HG03139 (cell line): ENCODE measurements around the gene KEL.

Source experiments
- ATAC-seq: cut with Tn5 transposase; IDR thresholded peaks from one replicate; pipeline ENCODE4 v1.9.1; 2021; ENCODE audit not compliant: unreplicated experiment

Gene KEL

DNA sequence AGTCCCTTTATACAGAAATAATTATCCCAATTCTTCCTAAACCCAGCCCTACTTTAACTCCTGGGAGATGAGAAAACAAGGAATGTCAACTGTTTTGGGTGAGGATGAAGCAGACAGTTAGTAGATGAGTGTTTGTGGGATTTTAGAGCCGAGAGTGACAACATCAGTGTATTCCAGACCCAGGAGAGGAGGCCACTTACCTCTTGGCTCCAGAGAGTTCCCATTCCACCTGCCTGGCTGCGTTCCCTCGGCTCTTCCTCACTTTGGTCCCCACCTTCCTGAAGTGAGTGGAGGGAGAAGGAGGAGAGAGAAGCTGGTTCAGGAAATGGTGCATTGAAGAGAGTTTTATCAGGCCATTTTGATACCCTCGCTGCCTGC lies 579 bp downstream of the KEL start:
- no peak for ATAC-seq

DNA sequence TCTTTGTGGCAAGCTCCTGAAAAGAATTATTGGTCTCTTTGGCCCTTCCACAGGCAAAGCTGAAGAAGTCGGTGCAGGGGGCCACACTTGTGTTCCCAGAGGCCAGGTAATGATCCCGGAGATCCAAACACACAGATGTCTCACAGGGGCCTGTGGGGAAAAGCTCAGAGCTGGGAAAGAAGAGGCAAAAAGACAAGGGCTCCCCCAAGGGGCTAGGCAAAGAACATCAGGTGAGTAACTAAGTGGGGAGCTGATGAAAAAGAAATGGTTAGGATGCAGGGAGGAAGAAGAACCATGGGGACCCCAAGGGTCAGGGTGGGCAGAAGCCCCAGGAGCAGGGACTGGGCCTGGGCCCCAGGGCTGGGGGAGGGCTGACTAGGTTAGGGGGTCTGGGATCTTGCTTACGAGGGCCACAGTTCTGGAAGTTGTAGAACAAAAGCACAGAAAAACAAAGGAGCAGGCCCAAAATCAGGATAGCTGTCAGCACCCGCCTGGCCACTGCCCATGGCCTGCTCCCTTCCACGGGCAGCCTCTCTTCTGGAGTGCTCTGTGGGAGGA lies 1.1 kb downstream of the KEL start:
- no peak for ATAC-seq

DNA sequence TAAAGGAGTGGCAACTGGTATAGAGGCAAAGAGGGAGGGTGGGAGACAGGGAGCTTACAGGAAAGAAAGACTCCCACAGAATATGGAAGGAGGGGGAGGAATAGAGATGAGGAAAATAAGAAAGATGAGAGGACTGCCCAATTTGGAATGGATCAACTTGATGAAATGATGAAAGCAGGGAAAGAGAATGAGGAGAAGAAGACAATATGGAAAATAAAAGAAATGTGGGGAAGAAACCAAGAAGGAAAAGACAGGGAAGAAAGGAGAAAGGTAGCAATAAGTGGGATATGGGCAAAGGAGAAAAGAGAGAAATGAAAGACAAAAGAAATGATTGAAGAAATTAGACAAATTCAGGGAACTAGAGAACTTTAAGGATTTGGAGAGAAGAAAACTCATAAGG lies 3.0 kb downstream of the KEL start:
- ATAC-seq: no peak

DNA sequence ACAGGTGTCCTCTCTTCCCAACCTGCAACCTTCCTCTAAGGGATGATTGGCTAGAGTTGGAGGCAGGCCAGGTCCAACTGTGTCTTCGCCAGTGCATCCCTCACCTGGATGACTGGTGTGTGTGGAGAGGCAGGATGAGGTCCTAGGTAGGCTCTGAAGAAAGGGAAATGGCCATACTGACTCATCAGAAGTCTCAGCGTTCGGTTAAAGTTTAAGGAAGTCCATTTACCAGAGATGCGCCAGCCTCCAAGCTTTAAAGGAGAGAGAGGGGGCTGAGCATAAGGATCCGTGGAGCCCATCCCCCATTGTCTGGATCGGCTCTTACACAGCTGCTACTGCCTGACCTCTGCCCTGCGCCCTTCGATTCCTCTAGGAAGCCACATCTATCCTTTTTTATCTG lies 4.4 kb downstream of the KEL start:
- ATAC-seq: no peak

DNA sequence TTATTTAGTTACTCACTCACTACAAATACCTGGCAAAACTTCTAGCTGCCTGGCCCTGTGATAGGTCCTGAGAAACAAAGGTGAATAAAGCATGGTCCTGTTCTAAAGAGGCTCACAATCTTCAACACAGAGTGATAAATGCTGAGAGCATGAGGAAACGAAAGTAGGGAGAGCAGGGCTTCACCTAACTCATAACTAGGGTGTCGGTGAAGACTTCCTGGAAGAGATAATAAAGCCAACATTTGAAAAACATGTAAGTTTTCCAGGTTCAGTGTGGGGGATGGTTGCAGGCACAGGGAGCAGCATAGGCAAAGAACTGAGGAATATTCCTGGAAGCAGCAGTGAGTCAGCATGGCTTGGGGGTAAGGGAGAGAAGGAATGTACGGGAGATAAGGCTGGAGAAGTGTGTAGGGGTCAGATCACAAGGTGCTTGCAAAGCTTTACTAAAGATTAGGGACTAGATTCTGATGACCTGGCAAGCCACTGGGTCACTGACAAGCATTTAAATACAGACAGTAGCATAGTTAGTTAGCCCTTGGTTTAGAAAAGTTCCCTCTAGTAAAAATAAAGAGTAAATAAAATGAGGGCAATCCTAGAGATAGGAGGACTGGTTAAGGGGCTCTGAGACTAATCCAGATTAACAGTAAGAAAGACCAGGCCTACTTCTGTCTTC lies 5.1 kb downstream of the KEL start:
- no peak for ATAC-seq

DNA sequence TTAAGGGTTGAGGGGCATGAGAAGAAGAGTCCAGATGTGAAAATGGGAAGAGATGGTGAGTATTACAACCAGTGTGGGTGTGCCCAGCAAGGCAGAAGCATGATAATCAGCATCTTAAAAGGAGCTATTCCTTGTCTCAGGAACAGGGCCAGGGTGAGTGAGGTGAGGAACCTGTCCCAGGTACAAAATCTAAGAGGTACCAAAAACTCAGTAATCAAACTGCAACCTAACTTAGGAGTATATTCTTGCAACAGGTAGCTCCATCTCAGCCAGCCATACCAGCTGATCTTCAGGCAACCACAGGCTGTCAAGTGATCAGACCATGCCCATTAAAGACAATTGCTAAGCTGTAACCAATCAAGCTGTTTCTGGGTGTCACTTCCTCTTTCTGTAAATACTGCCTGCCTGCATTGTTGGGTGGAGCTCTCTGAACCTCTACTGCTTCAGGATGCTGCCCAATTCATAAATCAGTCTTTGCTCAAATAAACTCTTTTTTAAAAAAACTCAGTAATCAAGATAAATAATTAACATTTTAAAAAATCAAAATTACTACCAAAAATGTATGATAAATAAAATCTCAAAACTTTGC lies 7.4 kb downstream of the KEL start:
- ATAC-seq: no peak

DNA sequence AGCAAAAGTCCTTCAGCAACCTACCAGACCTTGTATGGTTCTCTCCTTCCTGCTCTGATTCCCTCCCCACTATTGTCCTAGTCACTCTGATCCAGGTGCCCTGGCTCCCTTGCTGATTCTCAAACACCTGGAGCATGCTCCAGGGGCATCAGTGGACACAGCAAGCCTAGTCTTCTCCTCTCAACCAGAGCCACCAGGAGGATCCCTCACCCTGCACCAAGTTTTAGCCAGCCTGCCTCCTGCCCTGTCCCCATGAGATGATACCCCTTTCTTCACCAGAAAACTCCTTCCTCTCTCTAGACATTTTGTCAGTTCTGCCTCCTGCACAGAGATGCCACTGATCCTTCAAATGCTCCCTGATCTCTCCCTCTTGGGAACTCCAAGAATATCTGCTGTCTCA lies 11.9 kb downstream of the KEL start:
- no peak for ATAC-seq

DNA sequence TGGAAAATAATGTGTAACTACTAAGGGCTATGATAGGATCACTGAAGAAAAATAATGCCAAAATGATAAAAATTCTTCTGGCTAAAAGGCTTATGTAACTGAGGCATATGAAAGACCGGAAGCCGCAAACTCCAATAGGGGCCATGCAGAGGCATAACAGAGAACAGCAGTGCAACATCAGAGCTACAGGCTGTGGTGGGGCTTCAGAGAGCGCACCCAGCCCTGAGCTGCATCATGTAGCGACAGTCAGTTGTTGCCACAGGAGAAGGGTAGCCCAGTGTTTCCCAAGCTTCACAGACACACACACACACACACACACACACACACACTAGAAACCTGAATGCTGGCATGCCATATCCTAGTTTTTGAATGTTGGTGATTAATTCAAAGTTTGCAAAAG lies 13.6 kb downstream of the KEL start:
- no peak for ATAC-seq

DNA sequence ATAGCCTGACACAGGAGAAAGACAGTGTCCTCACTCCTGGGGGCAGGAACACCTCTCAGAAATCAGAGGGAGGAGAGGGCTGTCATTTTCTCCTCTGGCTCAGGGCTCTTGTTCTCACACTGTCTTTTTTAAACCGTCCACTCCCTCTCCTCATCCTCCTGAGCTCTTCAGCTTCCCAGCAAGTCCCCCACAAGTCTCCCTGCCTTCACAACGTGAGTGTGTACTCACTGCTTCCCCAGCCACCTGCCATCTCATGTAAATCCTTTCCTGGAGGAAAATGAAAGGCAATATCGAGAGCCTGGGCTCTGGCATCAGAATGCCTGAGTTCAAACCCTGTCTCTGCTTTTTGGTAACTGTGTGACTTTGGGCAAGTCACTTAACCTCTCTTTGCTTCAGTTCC lies 17.2 kb downstream of the KEL start:
- no peak for ATAC-seq

DNA sequence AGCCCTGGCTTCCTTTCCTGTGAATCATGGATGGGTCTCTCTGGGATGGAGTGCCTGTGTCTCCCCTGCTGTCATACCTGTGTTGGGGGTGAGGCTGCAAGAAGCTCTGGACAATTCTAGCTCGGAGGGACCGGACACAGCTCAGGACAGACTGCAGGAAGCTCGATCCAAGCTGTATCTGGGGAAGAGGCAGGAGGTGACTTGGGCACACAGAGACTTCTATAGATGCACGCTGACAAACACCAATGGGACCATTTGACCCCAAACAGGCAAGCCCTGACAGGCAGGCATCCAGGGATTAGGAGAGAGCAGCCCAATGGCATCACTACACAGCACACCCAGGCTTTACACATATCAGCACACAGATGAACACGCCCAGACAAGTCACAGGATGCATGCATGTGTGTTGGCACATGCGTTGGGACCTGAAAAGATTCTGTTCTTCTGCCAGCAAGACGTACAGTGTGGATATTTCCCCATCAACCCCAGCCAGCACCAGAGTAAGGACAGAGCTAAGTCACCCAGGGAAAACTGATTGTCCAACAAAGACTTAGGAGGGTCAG lies 18.4 kb downstream of the KEL start:
- ATAC-seq: no peak

DNA sequence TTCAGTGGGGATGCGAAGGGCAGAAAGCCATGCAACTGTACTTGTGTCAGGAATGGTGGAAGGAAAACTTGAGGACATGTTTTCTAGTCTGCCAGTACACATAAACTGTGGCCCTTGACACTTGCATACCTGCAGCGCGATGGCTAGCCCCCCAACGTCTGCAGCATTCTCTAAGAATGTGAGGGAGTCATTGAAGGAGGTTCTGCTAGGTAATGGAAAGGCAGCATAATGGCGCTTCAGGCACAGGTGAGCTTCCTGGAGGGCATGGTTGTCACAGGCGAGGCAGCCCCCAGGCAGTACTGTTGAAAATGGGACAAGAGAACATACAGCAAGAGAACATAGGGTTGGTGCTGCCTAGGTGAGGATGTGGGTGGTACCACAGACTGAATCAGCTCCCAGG lies 19.4 kb downstream of the KEL start:
- ATAC-seq: no peak

DNA sequence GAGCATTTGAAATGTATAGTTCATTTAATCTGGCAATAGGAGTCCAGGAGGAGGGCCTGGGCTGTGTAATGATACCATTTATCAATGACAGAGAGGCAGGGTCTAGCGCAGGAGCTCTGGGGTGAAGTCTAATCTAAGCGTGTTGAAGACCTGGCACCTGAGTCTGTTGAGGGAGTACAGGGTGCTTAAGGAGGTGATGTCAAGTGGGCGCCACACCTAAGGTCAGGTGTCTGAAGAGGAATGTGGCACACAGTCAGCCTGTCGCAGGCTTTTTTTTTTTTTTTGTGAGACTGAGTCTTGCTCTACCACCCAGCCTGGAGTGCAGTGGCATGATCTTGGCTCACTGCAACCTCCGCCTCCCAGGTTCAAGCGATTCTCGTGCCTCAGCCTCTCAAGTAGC lies 20.6 kb downstream of the KEL start:
- no peak for ATAC-seq

DNA sequence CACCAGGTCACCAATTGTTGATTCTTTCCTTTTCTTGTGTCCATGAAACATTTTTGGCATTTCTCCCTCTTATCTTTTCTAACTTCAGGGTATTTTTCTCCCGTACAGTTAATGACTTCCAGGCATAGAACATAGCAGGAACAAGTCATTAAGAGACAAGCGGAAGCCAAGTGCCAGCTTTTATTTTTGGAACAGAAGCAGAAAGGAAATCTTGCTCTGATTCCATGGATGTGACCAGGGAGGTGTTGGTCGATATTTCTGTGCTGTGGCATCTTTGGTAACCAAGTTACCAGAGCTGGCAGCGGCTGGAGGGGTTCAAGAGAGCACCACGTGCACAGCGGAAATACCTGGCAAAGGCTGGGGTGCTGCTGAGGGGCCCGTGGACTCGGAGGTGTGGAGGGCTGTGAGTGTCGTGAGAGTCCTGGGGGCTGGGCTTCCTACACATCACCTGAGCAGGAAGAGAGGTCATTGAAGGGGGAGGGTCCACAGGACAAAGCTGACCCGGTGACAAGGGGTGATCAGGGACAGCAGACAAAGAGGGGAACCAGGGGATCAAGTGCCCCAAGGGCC lies 21.1 kb downstream of the KEL start:
- ATAC-seq: no peak

DNA sequence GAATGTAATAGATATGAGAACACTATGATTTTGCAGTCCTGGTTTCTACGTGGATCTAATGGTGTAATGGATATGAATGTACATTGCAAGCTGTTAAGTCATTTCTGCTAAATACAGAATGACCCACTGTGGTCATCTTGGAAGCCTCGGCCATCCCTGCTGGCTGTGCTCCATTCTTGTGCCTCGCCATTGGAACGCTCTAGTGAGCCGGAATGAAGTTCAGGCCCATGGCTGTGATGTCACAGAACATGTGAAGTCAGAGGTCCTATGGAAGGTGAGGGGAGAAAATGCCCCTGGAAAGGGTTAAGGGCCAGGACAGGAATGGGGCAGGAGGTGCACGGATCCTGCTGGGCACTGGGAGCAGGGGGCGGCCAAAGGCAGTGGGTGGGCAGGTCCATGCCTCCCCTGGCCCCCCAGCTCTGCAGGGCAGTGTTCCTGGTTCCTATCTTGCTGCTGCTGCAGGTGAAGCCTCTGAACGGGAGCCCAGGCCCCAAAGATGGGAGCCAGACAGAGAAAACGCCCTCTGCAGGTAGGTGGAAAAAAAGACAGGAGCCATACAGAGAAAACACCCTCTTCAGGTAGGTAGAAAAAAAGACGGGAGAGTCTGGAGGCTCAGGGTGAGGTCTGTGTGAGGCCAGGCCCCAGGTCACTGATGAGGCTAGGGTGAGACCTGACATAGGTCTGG lies 22.8 kb downstream of the KEL start, which contains the start of gene LLCFC1:
TSS of gene LLCFC1 (plus strand) at position 259 of the 685 bp plus-strand sequence. CDS start at position 397, 138 bp downstream.
- ATAC-seq: no peak

DNA sequence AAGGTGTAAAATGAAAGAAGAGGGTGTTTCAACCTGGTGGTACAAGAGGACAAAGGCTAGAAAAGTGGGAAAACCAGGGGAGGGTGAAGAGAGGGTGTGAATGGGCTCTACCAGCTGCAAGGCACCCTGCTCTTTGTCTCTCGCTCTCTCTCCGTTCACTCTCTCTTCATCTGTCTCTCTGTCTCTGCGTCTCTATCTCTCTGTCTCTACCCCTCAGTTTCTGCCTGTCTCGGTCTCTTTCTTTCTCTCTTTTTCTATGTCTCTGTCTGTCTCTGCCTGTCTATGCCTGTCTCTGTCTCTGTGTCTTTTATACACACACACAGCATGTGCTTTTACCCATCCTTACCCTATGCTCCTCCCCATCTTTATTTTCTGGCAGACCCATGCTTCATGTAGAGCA lies 23.6 kb downstream of the KEL start:
- ATAC-seq: no peak

DNA sequence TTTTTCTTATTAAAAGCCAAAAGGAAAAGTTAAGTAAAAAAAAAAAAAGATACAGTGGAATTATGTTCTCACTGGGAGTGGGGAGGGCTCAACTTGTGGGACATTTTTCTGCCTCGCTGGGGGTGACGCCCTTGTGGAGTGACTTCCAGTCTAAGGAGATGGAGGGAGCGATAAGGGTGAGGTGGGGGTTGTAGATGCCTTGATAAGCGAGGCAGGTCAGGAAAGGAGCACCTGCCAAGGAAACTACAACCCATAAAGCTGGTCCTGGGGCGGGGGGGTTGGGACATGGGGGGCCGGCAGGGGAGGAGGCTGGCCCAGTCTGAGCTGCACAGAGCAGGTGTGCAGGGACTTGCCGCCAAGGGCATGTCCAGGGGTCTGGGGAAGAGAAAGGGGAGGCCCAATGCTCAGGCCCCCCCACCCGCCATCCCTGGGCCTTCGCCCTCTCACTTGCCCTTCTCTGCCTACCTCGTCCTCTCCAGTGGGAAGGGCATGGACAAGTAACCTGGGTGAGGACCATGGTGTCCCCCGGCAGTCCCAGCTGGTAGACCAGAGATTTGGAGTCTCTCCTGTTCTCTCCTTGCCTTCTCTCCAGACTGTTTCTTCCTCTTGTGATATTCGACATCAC lies 26.1 kb downstream of the KEL start:
- ATAC-seq: no peak

DNA sequence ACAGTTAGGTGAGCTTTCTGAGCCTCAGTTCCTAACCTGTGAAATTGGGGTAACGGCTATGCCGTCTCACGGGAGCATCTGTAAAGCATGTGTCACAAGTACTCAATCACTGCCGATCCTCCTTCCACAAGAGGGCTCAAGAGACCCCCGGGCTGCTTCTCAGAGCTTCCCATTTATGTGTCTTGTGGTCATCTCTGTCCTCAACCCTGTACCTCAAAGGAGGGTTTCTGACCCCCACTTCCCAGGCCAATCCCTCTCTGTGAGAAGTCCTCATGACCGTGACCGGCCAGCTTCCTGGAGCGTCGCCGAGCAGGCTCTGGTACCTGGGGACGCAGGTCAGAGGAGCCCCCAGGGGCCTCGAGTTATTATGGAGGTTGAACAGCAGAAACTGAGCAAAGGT lies 28.1 kb downstream of the KEL start:
- ATAC-seq: no peak

DNA sequence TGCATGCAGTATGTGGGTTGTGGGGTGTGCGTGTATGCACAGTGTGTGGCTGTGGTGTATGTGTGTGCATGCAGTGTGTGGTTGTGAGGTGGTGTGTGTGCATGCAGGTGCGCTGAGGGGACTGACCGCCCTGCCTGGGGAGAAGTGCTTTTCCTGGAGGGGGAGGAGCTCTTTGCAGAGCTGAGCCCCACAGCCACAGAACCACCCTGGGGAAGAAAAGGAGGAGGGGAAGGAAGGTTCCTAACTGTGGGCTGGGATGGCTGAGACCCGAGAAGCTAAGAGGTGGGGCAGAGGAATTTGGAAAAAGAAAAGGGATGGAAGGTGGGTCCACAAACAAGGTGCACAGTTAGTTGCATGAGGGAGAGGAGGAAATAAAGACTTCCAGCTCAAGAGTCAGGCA lies 28.5 kb downstream of the KEL start, which contains the start of gene TRPV5:
TSS of gene TRPV5 (minus strand) at position 123 of the 400 bp plus-strand sequence. CDS start 287 bp downstream, outside the sequence.
- no peak for ATAC-seq

DNA sequence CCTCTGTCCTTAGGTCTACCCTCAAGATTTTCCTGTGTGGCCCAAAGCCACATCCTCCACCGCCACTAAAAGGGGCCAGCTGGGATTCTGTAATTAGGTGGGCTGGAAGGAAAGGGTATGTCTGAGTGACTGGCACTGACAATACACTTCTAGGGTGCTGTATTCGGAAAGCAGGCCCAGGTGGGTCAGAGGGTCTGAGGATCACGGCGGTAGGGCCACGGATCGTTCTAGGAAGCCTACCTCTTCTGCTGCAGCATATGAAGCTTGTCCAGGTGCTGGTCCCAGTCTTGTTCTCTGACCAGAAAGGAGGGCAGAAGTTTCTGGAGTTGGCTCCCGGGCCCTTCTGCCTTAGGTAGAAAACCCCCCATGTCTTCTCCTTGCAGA lies 29.1 kb downstream of the KEL start:
- no peak for ATAC-seq

DNA sequence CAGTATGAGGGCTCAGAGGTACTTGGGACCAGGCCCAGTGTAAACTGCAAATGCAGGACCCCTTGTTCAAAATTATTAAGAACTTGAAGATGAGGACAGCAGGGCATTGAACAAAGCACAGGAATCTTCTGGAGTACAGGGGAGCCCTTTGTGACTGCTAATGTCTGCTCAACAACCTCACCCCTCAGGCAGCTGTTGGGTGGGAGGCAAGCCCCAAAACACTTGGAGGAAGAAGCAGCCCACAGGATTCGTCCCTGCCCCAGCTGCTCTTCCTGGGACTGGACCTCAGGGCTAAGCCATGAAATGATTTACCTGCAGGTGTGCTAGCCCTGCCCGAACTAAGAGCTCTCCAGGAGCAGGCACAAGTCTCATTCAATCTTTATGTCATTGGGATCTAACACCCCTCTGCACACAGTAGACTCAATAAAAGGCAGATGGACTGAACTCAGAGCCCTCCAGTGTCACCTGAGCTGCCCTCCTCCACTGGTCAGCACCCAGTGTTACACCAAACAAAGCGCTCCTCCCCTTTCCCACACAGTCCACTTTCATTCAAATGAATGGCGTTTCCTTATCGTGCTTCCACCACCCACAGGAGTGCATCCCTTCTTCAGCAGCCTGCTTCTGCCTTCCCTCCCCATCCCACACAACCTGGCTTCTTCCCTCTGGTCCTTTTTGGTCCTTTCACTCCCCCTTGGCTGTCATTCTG lies 29.6 kb downstream of the KEL start:
- no peak for ATAC-seq
